ENCODE results near the gene DNAH17.

GRCh38 chr17:78608804-78609186 is 31.6 kb upstream of the DNAH17 start:
- TF ChIP-seq EZH2 (IDR thresholded peaks at IDR 0.05; ENCODE audit: low read depth), result no peak
- TF ChIP-seq, protein P1, sequence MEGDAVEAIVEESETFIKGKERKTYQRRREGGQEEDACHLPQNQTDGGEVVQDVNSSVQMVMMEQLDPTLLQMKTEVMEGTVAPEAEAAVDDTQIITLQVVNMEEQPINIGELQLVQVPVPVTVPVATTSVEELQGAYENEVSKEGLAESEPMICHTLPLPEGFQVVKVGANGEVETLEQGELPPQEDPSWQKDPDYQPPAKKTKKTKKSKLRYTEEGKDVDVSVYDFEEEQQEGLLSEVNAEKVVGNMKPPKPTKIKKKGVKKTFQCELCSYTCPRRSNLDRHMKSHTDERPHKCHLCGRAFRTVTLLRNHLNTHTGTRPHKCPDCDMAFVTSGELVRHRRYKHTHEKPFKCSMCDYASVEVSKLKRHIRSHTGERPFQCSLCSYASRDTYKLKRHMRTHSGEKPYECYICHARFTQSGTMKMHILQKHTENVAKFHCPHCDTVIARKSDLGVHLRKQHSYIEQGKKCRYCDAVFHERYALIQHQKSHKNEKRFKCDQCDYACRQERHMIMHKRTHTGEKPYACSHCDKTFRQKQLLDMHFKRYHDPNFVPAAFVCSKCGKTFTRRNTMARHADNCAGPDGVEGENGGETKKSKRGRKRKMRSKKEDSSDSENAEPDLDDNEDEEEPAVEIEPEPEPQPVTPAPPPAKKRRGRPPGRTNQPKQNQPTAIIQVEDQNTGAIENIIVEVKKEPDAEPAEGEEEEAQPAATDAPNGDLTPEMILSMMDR (conservative IDR thresholded peaks at IDR 0.05), result no peak
